Rectal smooth muscle tissue (tissue), 1 donor: ENCODE data around the gene ADSL.
"Not testable (repeated sequence)": the region's sequence is repeated elsewhere in the genome, so short reads cannot be mapped to it uniquely, and the experiment has no call there.

Source experiments
- H3K27ac ChIP-seq: one replicate; pipeline ENCODE4 v1.7.0; 2013; ENCODE audit warnings: low read depth, low read length, inconsistent platforms
- H3K27me3 ChIP-seq: one replicate; pipeline ENCODE4 v1.7.0; 2013; ENCODE audit warnings: low read length; ENCODE audit not compliant: control insufficient read depth, insufficient read depth
- H3K36me3 ChIP-seq: one replicate; pipeline ENCODE4 v1.7.0; 2013; ENCODE audit warnings: low read length; ENCODE audit not compliant: control insufficient read depth, insufficient read depth
- H3K4me1 ChIP-seq: one replicate; pipeline ENCODE4 v1.7.0; 2013; ENCODE audit warnings: low read length; ENCODE audit not compliant: control insufficient read depth, insufficient read depth
- H3K4me3 ChIP-seq: one replicate; pipeline ENCODE4 v1.7.0; 2013; ENCODE audit warnings: low read length
- H3K9ac ChIP-seq: one replicate; pipeline ENCODE4 v1.7.0; 2013; ENCODE audit warnings: low read length

ADSL gene

GRCh38 chr22:40346185-40347118 lies at the start of gene ADSL:
Gene ADSL, plus strand, starts transcription at chr22:40346500. Its CDS starts 59 bp downstream, at chr22:40346559.
- Histone ChIP-seq H3K4me1 (peaks cover 9% of the 10 kb centered on the region), H3K4me3 (peak within 1 kb of the TSS; percentile 97), H3K9ac (peak within 1 kb of the TSS; percentile 81), H3K36me3 (peaks cover 4% of the 10 kb centered on the region), H3K27me3 (no peaks in the 10 kb centered on the region), H3K27ac (peak within 1 kb of the TSS; percentile 92)

DNA sequence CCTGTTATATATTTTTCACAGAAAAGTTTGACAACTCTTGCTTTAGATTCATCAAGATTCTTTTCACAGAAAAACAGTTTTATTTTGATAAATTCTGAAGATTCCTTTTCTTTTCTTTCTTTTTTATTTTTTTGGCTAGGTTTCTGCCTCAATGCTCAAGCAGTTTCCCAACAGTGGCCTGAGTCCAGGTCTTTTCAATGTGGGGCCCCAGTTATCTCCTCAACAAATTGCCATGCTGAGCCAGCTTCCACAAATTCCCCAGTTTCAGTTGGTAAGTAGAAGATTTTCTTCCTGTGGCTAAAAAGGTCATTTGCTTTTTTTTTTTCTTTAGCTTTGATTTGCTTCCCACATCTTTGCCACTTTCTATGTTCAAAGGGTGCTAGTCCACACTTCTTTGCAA lies 46.0 kb upstream of the ADSL start:
- no peaks in the 10 kb centered on the region for H3K27me3 ChIP-seq
- H3K27ac ChIP-seq = no peak overlapping the region
- no peaks in the 10 kb centered on the region for H3K4me1 ChIP-seq
- peaks cover 16% of the 10 kb centered on the region for H3K36me3 ChIP-seq
- H3K4me3 ChIP-seq = no peak overlapping the region
- H3K9ac ChIP-seq = no peak overlapping the region

- Histone ChIP-seq H3K36me3 (peaks cover 16% of the 10 kb centered on the region), H3K4me3 (no peak overlapping the region), H3K27me3 (no peaks in the 10 kb centered on the region), H3K9ac (no peak overlapping the region), H3K4me1 (no peaks in the 10 kb centered on the region), H3K27ac (no peak overlapping the region)
Measured at GRCh38 chr22:40300884-40301672, 45.2 kb upstream of the ADSL start.

DNA sequence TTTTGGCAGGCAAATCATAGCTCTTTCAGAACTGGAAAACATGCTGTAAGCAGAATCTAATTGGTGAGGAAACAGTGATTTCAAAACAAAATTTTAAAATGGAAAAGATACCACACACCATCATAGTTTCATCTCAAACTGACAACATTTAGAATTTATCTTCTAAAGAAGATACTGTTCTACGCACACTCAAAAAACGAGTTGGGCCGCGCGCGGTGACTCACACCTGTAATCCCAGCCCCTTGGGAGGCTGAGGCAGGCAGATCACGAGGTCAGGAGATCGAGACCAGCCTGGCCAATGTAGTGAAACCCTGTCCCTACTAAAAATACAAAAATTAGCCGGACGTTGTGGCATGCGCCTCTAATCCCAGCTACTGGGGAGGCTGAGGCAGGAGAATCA lies 44.2 kb upstream of the ADSL start:
- H3K4me3 ChIP-seq = no peak overlapping the region
- peaks cover 16% of the 10 kb centered on the region for H3K36me3 ChIP-seq
- H3K4me1 ChIP-seq = no peaks in the 10 kb centered on the region
- no peaks in the 10 kb centered on the region for H3K27me3 ChIP-seq
- H3K9ac ChIP-seq = no peak overlapping the region
- no peak overlapping the region for H3K27ac ChIP-seq

DNA sequence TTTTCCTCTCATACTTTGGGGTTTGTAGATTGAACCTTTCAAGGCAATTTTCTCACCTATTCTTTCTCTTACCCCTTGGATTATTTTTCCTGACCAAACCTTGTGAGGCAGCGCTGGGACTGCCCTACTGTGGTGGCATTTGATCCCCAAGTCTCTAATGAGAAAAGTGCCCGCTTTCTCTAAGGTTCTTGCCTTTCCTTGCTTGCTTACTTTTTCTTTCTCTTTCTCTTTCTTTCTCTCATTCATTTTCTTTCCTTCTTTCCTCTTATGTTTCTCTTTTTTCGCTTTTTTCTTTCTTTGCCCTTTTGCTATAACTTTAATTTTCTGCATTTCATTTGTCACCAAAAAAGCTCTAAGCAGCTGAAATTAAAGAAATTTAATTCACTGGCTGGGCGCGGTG lies 40.7 kb upstream of the ADSL start:
- Histone ChIP-seq H3K9ac (no peak overlapping the region), H3K27me3 (no peaks in the 10 kb centered on the region), H3K27ac (no peak overlapping the region), H3K4me1 (peaks cover 13% of the 10 kb centered on the region), H3K4me3 (no peak overlapping the region), H3K36me3 (peaks cover 14% of the 10 kb centered on the region)

- Histone ChIP-seq H3K27me3 (no peaks in the 10 kb centered on the region), H3K27ac (peak overlapping the region; percentile 51), H3K4me1 (peaks cover 17% of the 10 kb centered on the region), H3K36me3 (peaks cover 18% of the 10 kb centered on the region), H3K9ac (no peak overlapping the region), H3K4me3 (no peak overlapping the region)
Measured at GRCh38 chr22:40308999-40309573, 37.2 kb upstream of the ADSL start.

DNA sequence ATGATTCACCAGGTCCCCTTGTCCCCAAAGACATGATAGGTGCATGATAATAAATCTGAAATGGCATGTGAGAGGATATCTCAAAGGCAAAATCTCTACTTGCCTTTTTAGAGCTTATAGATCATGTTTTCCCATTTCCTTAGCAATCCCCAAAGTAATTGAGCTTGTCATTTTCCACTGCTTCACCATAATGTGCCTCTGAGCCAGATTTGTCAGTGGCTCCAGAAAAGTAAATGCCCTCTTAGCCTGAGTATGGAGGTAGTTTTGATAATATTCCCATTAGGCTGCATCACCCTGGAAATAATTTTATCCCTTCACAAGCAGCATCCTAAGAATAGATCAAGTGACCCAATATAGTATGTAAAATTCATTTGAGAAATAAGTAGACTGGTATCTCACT lies 36.7 kb upstream of the ADSL start:
- peaks cover 17% of the 10 kb centered on the region for H3K4me1 ChIP-seq
- H3K4me3 ChIP-seq = no peak overlapping the region

DNA sequence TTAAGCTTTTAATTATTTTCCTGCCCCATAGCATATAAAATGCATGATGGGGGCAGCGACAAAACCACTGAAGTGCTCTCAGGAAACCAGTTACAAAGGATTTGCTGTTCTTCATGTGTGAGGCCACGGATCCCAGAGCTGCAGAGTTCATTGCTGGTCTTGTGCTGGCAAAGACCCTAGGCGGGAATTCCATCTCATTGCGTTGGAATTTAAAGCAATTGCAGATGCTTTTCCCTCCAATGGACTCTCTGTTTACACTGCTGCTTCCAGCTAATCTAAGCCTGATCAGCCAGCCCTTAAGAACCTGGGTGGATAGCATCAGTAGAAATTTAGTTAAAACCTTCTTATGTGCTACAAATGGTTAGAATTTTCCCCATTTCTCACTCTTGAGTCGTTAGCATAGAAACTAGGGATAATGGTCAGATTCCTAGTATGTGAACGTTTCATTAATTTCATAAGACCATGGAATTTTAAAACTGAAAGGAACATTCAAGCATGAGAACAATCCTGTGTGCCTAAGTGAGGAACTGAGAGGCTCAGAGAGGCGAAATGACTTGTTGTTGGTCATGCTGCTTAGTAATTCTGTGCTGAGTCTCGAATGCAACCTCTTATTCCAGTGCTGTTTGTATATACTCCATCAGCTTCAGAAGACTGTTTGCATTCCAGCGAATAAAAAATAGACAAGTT lies 36.1 kb upstream of the ADSL start:
- peak overlapping the region; percentile 65 for H3K27ac ChIP-seq
- H3K27me3 ChIP-seq = no peaks in the 10 kb centered on the region
- no peak overlapping the region for H3K9ac ChIP-seq
- peaks cover 22% of the 10 kb centered on the region for H3K36me3 ChIP-seq
- no peak overlapping the region for H3K4me3 ChIP-seq
- peaks cover 17% of the 10 kb centered on the region for H3K4me1 ChIP-seq

More for the DNA sequence above, 36.7 kb upstream of the ADSL start:
- H3K27me3 ChIP-seq = no peaks in the 10 kb centered on the region
- peaks cover 20% of the 10 kb centered on the region for H3K36me3 ChIP-seq
- H3K27ac ChIP-seq = peak overlapping the region; percentile 51
- H3K9ac ChIP-seq = no peak overlapping the region

GRCh38 chr22:40310768-40311120 lies 35.6 kb upstream of the ADSL start:
- H3K9ac ChIP-seq = no peak overlapping the region
- H3K4me1 ChIP-seq = peaks cover 17% of the 10 kb centered on the region
- H3K4me3 ChIP-seq = no peak overlapping the region
- peak overlapping the region; percentile 65 for H3K27ac ChIP-seq
- no peaks in the 10 kb centered on the region for H3K27me3 ChIP-seq
- H3K36me3 ChIP-seq = peaks cover 27% of the 10 kb centered on the region

DNA sequence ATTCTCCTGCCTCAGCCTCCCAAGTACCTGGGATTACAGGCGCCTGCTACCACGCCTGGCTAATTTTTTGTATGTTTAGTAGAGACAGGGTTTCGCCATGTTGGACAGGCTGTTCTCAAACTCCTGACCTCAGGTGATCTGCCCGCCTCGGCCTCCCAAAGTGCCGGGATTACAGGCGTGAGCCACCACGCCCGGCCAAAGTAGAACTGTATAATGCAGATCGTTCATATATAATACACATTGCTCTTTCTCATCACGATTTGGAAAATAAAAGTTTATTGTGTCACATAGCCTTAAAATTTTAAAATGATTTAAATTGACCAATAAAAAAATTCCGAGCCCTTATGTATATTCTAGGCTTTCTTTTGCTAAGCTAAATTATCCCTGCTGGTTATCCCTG lies 34.7 kb upstream of the ADSL start:
- not testable (repeated sequence) for H3K9ac ChIP-seq, H3K4me3 ChIP-seq, H3K27ac ChIP-seq, H3K27me3 ChIP-seq
- Histone ChIP-seq H3K36me3 (peaks cover 33% of the 10 kb centered on the region), H3K4me1 (peaks cover 17% of the 10 kb centered on the region)

DNA sequence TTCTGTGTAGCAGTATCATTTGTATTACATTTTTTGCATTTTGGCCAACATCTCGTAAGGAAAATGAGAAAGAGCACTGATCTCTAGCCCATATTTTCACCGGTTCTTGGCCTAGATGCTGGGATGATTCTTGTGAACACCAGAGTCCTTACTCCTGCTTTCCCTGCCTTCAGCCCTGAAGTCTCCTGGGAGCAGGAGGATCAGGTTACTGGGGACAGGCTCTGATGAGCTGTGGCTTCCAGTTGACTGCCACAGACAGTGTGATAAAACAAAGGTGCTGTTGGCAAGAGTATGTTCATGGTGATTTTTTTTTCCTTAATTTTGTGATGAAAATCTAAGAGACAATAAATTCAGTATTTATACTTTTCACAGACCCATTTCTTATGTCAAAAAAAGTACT lies 34.2 kb upstream of the ADSL start:
- Histone ChIP-seq H3K27me3 (no peaks in the 10 kb centered on the region), H3K36me3 (peaks cover 35% of the 10 kb centered on the region), H3K9ac (no peak overlapping the region), H3K4me1 (peaks cover 17% of the 10 kb centered on the region), H3K4me3 (no peak overlapping the region), H3K27ac (no peak overlapping the region)

DNA sequence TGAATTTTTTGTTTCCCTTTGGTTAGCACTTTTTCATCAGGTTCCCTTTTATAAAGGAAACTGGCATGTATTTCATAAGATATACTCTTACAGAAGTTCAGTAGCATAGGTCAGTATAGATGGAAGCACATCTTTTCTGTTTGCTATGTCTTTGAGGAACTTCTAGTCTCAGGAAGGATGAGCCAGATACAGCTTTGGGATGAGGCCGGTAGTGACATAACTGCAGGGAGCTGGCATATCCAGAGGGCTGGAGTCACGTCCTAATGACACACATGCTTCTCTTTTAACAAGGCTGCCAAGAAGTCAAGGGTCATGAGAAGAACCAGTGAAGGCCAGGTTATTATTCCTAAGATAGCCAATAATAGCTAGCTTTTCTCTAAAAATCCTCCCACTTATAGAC lies 33.3 kb upstream of the ADSL start:
- H3K9ac ChIP-seq = no peak overlapping the region
- H3K36me3 ChIP-seq = peaks cover 35% of the 10 kb centered on the region
- no peak overlapping the region for H3K4me3 ChIP-seq
- H3K27me3 ChIP-seq = no peaks in the 10 kb centered on the region
- H3K27ac ChIP-seq = no peak overlapping the region
- peaks cover 17% of the 10 kb centered on the region for H3K4me1 ChIP-seq
